Fibroblast of mammary gland (primary cell): ENCODE measurements around the gene MGAT4A.
A peak's percentile ranks its signal among the peaks of the same experiment; 100 is the strongest.

Experiments used
- DNase-seq: peaks from one replicate; pipeline ENCODE4 v3.0.0-alpha.2; 2010; ENCODE audit warnings: low read depth
- H3K4me3 ChIP-seq: 2 replicates; pipeline ENCODE4 v1.5.1; 2011; ENCODE audit warnings: low read depth, mild to moderate bottlenecking, low read length, moderate library complexity; ENCODE audit not compliant: control insufficient read depth
- CTCF ChIP-seq: conservative IDR thresholded peaks from 2 replicates; pipeline ENCODE4 v1.5.1; 2011; ENCODE audit warnings: low read depth, low read length, inconsistent platforms; ENCODE audit not compliant: control insufficient read depth, insufficient read depth

MGAT4A gene

GRCh38 chr2:98685930-98686887 is 44.7 kb downstream of the MGAT4A start:
- DNase-seq = no peak
- no peak for TF ChIP-seq CTCF
- H3K4me3 ChIP-seq = no peak overlapping the region

- DNase-seq = no peak
- no peak for TF ChIP-seq CTCF
- H3K4me3 ChIP-seq = no peak overlapping the region
Measured at GRCh38 chr2:98683728-98684127, 47.2 kb downstream of the MGAT4A start.

- no peak for TF ChIP-seq CTCF
- no peak for DNase-seq
Measured at GRCh38 chr2:98676742-98677141, 54.2 kb downstream of the MGAT4A start.

GRCh38 chr2:98674233-98674964 is 56.5 kb downstream of the MGAT4A start:
- no peak for TF ChIP-seq CTCF
- DNase-seq = no peak
- no peak overlapping the region for H3K4me3 ChIP-seq

More at GRCh38 chr2:98676742-98677141, 54.2 kb downstream of the MGAT4A start:
- H3K4me3 ChIP-seq = no peak overlapping the region

- peak; percentile 20 for DNase-seq
- TF ChIP-seq CTCF = no peak
- no peak overlapping the region for H3K4me3 ChIP-seq
Measured at GRCh38 chr2:98669675-98670074, 61.3 kb downstream of the MGAT4A start.

DNA sequence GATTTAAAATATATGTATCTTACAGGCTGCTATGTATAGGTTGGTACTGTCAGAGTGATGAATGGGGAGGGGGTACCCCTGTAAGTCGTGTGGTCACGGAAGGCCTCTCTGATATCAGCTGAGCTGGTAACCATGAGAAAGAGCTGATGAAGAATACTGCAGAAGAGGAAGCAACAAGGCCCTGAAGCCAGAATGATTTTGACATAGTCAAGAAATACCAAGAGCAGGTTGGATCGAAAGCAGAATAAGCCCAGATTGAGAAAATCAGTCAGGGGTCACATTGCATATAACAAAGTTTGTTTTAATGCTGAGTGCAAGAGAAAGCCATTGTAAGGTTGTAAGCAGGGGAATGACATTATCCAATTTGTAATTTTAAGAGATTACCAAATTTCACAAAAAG is 65.3 kb downstream of the MGAT4A start:
- no peak overlapping the region for H3K4me3 ChIP-seq
- TF ChIP-seq CTCF = no peak
- DNase-seq = no peak
